Astrocyte (in vitro differentiated cells and primary cell): ENCODE measurements around the gene EFS. TPM values are rescaled to one million over a fixed set of nuclear protein-coding genes. Genes with fewer than 3 reads are reported as not detected.

ENCODE experiments used
- DNase-seq: peaks from one replicate; pipeline ENCODE4 v3.0.0-alpha.2; 2010; ENCODE audit warnings: low read depth
- FAIRE-seq: peaks from 2 replicates; lab custom pipeline; 2011; peaks lifted over from hg19 to GRCh38; lab: Jason Lieb, UNC
- H2AFZ ChIP-seq: 2 replicates; pipeline ENCODE4 v1.6.0; 2012; ENCODE audit warnings: low read depth, low read length, inconsistent platforms
- H3K27ac ChIP-seq: 2 replicates; pipeline ENCODE4 v1.5.1; 2011; ENCODE audit warnings: low read depth, low read length, inconsistent platforms
- H3K27me3 ChIP-seq: 2 replicates; pipeline ENCODE4 v1.6.0; 2011; ENCODE audit warnings: low read length, inconsistent platforms; ENCODE audit not compliant: insufficient read depth
- H3K36me3 ChIP-seq: 2 replicates; pipeline ENCODE4 v1.5.1; 2011; ENCODE audit warnings: low read length, inconsistent platforms; ENCODE audit not compliant: insufficient read depth
- H3K4me1 ChIP-seq: 2 replicates; pipeline ENCODE4 v1.5.1; 2011; ENCODE audit warnings: low read length, inconsistent platforms; ENCODE audit not compliant: insufficient read depth
- H3K4me2 ChIP-seq: 2 replicates; pipeline ENCODE4 v1.6.0; 2012; ENCODE audit warnings: low read length, inconsistent platforms
- H3K4me3 ChIP-seq: 2 replicates; pipeline ENCODE4 v1.5.1; 2011; ENCODE audit warnings: low read depth, mild to moderate bottlenecking, low read length, inconsistent platforms; ENCODE audit not compliant: insufficient read depth
- H3K79me2 ChIP-seq: 2 replicates; pipeline ENCODE4 v1.6.0; 2012; ENCODE audit warnings: mild to moderate bottlenecking, low read length, inconsistent platforms; ENCODE audit not compliant: insufficient read depth
- H3K9ac ChIP-seq: 2 replicates; pipeline ENCODE4 v1.6.0; 2012; ENCODE audit warnings: mild to moderate bottlenecking, low read length, inconsistent platforms
- H3K9me3 ChIP-seq: 2 replicates; pipeline ENCODE4 v1.5.1; 2012; ENCODE audit warnings: low read depth, mild to moderate bottlenecking, low read length, inconsistent platforms; ENCODE audit not compliant: insufficient read depth
- H4K20me1 ChIP-seq: 2 replicates; pipeline ENCODE4 v1.6.0; 2012; ENCODE audit warnings: low read length, inconsistent platforms; ENCODE audit not compliant: insufficient read depth
- H3K27ac Mint-ChIP-seq: one replicate; pipeline ENCODE4 v1.8.0; 2021; ENCODE audit warnings: mild to moderate bottlenecking, mixed read lengths; ENCODE audit not compliant: unreplicated experiment
- H3K27me3 Mint-ChIP-seq: one replicate; pipeline ENCODE4 v1.8.0; 2021; ENCODE audit warnings: low read depth, mixed read lengths; ENCODE audit not compliant: unreplicated experiment
- H3K36me3 Mint-ChIP-seq: one replicate; pipeline ENCODE4 v1.8.0; 2021; ENCODE audit warnings: low read depth, mixed read lengths; ENCODE audit not compliant: unreplicated experiment
- H3K4me1 Mint-ChIP-seq: one replicate; pipeline ENCODE4 v1.8.0; 2021; ENCODE audit warnings: low read depth, mixed read lengths; ENCODE audit not compliant: unreplicated experiment
- H3K4me3 Mint-ChIP-seq: one replicate; pipeline ENCODE4 v1.8.0; 2021; ENCODE audit warnings: mild to moderate bottlenecking, moderate library complexity, mixed read lengths; ENCODE audit not compliant: unreplicated experiment
- H3K9me3 Mint-ChIP-seq: one replicate; pipeline ENCODE4 v1.8.0; 2021; ENCODE audit warnings: mild to moderate bottlenecking, mixed read lengths; ENCODE audit not compliant: unreplicated experiment
- CTCF ChIP-seq: IDR thresholded peaks from 2 replicates; pipeline ENCODE4 v1.5.1; 2011; ENCODE audit warnings: low read depth, mild to moderate bottlenecking, inconsistent platforms, low read length, moderate library complexity; ENCODE audit not compliant: insufficient read depth
- EZH2 ChIP-seq: IDR thresholded peaks from 2 replicates; pipeline ENCODE4 v1.6.1; 2012; ENCODE audit warnings: mild to moderate bottlenecking, low read length, inconsistent platforms; ENCODE audit not compliant: insufficient read depth
- total RNA-seq: library from RNA; stranded (reverse); gene quantifications from 2 replicates; pipeline ENCODE4 v1.2.1, GENCODE V29; 2021

The EFS gene
- total RNA-seq, 1 donor from 2014 or later = 6.5 TPM

- peak overlapping the region; percentile 82 for H3K4me3 ChIP-seq
- Mint-ChIP-seq H3K4me1 (peaks cover 23% of the 10 kb centered on the region), H3K27ac (peak overlapping the region; percentile 92), H3K9me3 (no peaks in the 10 kb centered on the region), H3K4me3 (peak overlapping the region; percentile 92), H3K27me3 (no peaks in the 10 kb centered on the region), H3K36me3 (peaks cover 16% of the 10 kb centered on the region)
- no peak for TF ChIP-seq EZH2
- TF ChIP-seq CTCF = no peak
- H3K9ac ChIP-seq = peak overlapping the region; percentile 96
- H3K4me2 ChIP-seq = peak overlapping the region; percentile 93
- DNase-seq = peak; percentile 51
- no peak overlapping the region for H2AFZ ChIP-seq
- H3K36me3 ChIP-seq = peaks cover 15% of the 10 kb centered on the region
- peaks cover 41% of the 10 kb centered on the region for H4K20me1 ChIP-seq
- H3K27ac ChIP-seq = peak overlapping the region; percentile 76
- H3K27me3 ChIP-seq = no peaks in the 10 kb centered on the region
- peaks cover 64% of the 10 kb centered on the region for H3K79me2 ChIP-seq
- no peak for FAIRE-seq
- H3K9me3 ChIP-seq = no peaks in the 10 kb centered on the region
- peaks cover 22% of the 10 kb centered on the region for H3K4me1 ChIP-seq
Measured at GRCh38 chr14:23307687-23308644, 57.0 kb downstream of the EFS start.

GRCh38 chr14:23307146-23307530, 57.8 kb downstream of the EFS start:
- H4K20me1 ChIP-seq = peaks cover 37% of the 10 kb centered on the region
- H3K4me1 ChIP-seq = peaks cover 22% of the 10 kb centered on the region
- H3K9ac ChIP-seq = peak overlapping the region; percentile 96
- DNase-seq = no peak
- H3K27me3 ChIP-seq = no peaks in the 10 kb centered on the region
- FAIRE-seq = no peak
- peaks cover 16% of the 10 kb centered on the region for H3K36me3 Mint-ChIP-seq
- peaks cover 57% of the 10 kb centered on the region for H3K79me2 ChIP-seq
- H3K27ac Mint-ChIP-seq = peak overlapping the region; percentile 92
- H3K9me3 ChIP-seq = no peaks in the 10 kb centered on the region
- no peaks in the 10 kb centered on the region for H3K27me3 Mint-ChIP-seq
- H3K4me2 ChIP-seq = peak overlapping the region; percentile 93
- peak overlapping the region; percentile 92 for H3K4me3 Mint-ChIP-seq
- peak overlapping the region; percentile 73 for H2AFZ ChIP-seq
- TF ChIP-seq EZH2 = no peak
- TF ChIP-seq CTCF = no peak
- peaks cover 15% of the 10 kb centered on the region for H3K36me3 ChIP-seq
- peak overlapping the region; percentile 76 for H3K27ac ChIP-seq
- H3K4me3 ChIP-seq = peak overlapping the region; percentile 82
- H3K4me1 Mint-ChIP-seq = peaks cover 23% of the 10 kb centered on the region
- H3K9me3 Mint-ChIP-seq = no peaks in the 10 kb centered on the region
